IMR-90 (cell line): ENCODE results near the gene FSD1. TPM values are rescaled to one million over a fixed set of nuclear protein-coding genes. Genes with fewer than 3 reads are reported as not detected.

ENCODE experiments used
- ATAC-seq: fragments of 200-7000 bp; cut with Tn5 transposase; 2 replicates; pipeline ENCODE4 v1.9.1; 2020; ENCODE audit warnings: low read depth, mild to moderate bottlenecking, moderate library complexity
- BruUV-seq: library from RNA; stranded (reverse); fragments of 400-500 nt; replicated peaks from 2 replicates; lab custom pipeline; 2021; lab: Mats Ljungman, UMichigan
- CTCF ChIA-PET: fragments of 300-600 bp; formaldehyde crosslinking; extraction: SDS; loops from one replicate; lab custom pipeline; 2021; ENCODE audit warnings: antibody characterized with exemption; lab: Yijun Ruan, JAX
- POLR2A ChIA-PET: fragments of 300-600 bp; sonication (Branson Sonifier 250); formaldehyde crosslinking; loops from one replicate; lab custom pipeline; 2022; ENCODE audit warnings: antibody characterized with exemption; ENCODE audit not compliant: unreplicated experiment; lab: Charles Lee
- DNase-seq: peaks from one replicate; pipeline ENCODE4 v3.0.0; 2013
- H2AFZ ChIP-seq: replicated peaks from 2 replicates; pipeline ENCODE3; 2013; ENCODE audit warnings: low read length, mild to moderate bottlenecking; ENCODE audit not compliant: poor library complexity
- H2AK5ac ChIP-seq: 2 replicates; pipeline ENCODE4 v1.6.1; 2013; ENCODE audit warnings: low read depth, low read length, inconsistent platforms
- H2AK9ac ChIP-seq: replicated peaks from 2 replicates; pipeline ENCODE3; 2013; ENCODE audit warnings: mild to moderate bottlenecking, low read depth, low read length, moderate library complexity; ENCODE audit not compliant: poor library complexity
- H2BK120ac ChIP-seq: 2 replicates; pipeline ENCODE4 v1.6.1; 2013; ENCODE audit warnings: low read depth, low read length, inconsistent platforms
- H2BK15ac ChIP-seq: 3 replicates; pipeline ENCODE4 v1.6.1; 2013; ENCODE audit warnings: low read depth, low read length, inconsistent platforms
- H2BK20ac ChIP-seq: 2 replicates; pipeline ENCODE4 v1.6.1; 2013; ENCODE audit warnings: low read depth, mild to moderate bottlenecking, inconsistent platforms, low read length, moderate library complexity
- H2BK5ac ChIP-seq: 2 replicates; pipeline ENCODE4 v1.6.1; 2013; ENCODE audit warnings: mild to moderate bottlenecking, low read depth, low read length, inconsistent platforms; ENCODE audit not compliant: poor library complexity, severe bottlenecking
- H3K14ac ChIP-seq: replicated peaks from 2 replicates; pipeline ENCODE4 v1.6.1; 2013; ENCODE audit warnings: low read depth, low read length, inconsistent platforms
- H3K18ac ChIP-seq: 2 replicates; pipeline ENCODE4 v1.6.1; 2013; ENCODE audit warnings: low read depth, low read length, control low read depth
- H3K23ac ChIP-seq: 2 replicates; pipeline ENCODE4 v1.6.1; 2013; ENCODE audit warnings: low read depth, low read length, inconsistent platforms
- H3K27ac ChIP-seq: 2 replicates; pipeline ENCODE4 v1.5.1; 2013; ENCODE audit warnings: mild to moderate bottlenecking, control low read depth, low read length; ENCODE audit not compliant: insufficient read depth
- H3K27me3 ChIP-seq: 2 replicates; pipeline ENCODE4 v1.6.1; 2013; ENCODE audit warnings: low read length; ENCODE audit not compliant: control insufficient read depth, insufficient read depth
- H3K36me3 ChIP-seq: 2 replicates; pipeline ENCODE4 v1.6.1; 2013; ENCODE audit warnings: low read length, mixed read lengths; ENCODE audit not compliant: control insufficient read depth, insufficient read depth
- H3K4ac ChIP-seq: 2 replicates; pipeline ENCODE4 v1.6.1; 2013; ENCODE audit warnings: low read depth, low read length, inconsistent platforms
- H3K4me1 ChIP-seq: 2 replicates; pipeline ENCODE4 v1.6.1; 2013; ENCODE audit warnings: low read length, mixed read lengths; ENCODE audit not compliant: control insufficient read depth, insufficient read depth
- H3K4me2 ChIP-seq: 2 replicates; pipeline ENCODE4 v1.6.1; 2013; ENCODE audit warnings: low read depth, mild to moderate bottlenecking, control low read depth, low read length, moderate library complexity
- H3K4me3 ChIP-seq: 2 replicates; pipeline ENCODE4 v1.5.1; 2013; ENCODE audit warnings: low read depth, mild to moderate bottlenecking, control low read depth, low read length, moderate library complexity; ENCODE audit not compliant: insufficient read depth
- H3K56ac ChIP-seq: 2 replicates; pipeline ENCODE4 v1.6.1; 2013; ENCODE audit warnings: low read length, inconsistent platforms; ENCODE audit not compliant: insufficient read depth; ENCODE audit errors: extremely low read depth
- H3K79me1 ChIP-seq, 2 experiments: 2 replicates each; pipeline ENCODE4 v1.6.1; 2013; ENCODE audit warnings: low read length in 2 of 2, inconsistent platforms in 1 of 2, low read depth in 1 of 2
- H3K9ac ChIP-seq: 2 replicates; pipeline ENCODE4 v1.6.1; 2013; ENCODE audit warnings: low read depth, low read length, control low read depth
- H3K9me1 ChIP-seq: 2 replicates; pipeline ENCODE4 v1.6.1; 2013; ENCODE audit warnings: low read length, inconsistent platforms; ENCODE audit not compliant: insufficient read depth
- H3K9me3 ChIP-seq: 2 replicates; pipeline ENCODE4 v1.6.1; 2013; ENCODE audit warnings: low read length; ENCODE audit not compliant: control insufficient read depth, insufficient read depth
- H4K20me1 ChIP-seq: 2 replicates; pipeline ENCODE4 v1.6.1; 2013; ENCODE audit warnings: low read length, inconsistent platforms; ENCODE audit not compliant: insufficient read depth
- H4K5ac ChIP-seq: 2 replicates; pipeline ENCODE4 v1.6.1; 2013; ENCODE audit warnings: mild to moderate bottlenecking, low read depth, low read length, control low read depth
- H4K8ac ChIP-seq, 2 experiments: 2 replicates each; pipeline ENCODE4 v1.6.1; 2013; ENCODE audit warnings: low read depth in 2 of 2, low read length in 2 of 2, control low read depth in 1 of 2, inconsistent platforms in 1 of 2
- H4K91ac ChIP-seq: 2 replicates; pipeline ENCODE4 v1.6.1; 2013; ENCODE audit warnings: low read depth, low read length, inconsistent platforms; ENCODE audit not compliant: insufficient read depth
- MAFK ChIP-seq: IDR thresholded peaks from 2 replicates; pipeline ENCODE4 v1.6.1; 2012; ENCODE audit warnings: low read depth, low read length, improper control_type of control experiment
- MAZ ChIP-seq: IDR thresholded peaks from 2 replicates; pipeline ENCODE4 v1.6.1; 2012; ENCODE audit warnings: low read depth, mild to moderate bottlenecking, low read length, improper control_type of control experiment, moderate library complexity, borderline replicate concordance
- POLR2A ChIP-seq: IDR thresholded peaks from 2 replicates; pipeline ENCODE4 v1.6.1; 2012; ENCODE audit warnings: mild to moderate bottlenecking, low read depth, low read length
- RCOR1 ChIP-seq: IDR thresholded peaks from 2 replicates; pipeline ENCODE4 v1.6.1; 2012; ENCODE audit warnings: mild to moderate bottlenecking, low read length, improper control_type of control experiment; ENCODE audit not compliant: insufficient replicate concordance
- WGBS, 2 experiments: methylation state at CpG; one replicate each; pipeline versions ENCODE4 v1.1.5 to v1.1.7; 2013; ENCODE audit warnings: missing lambda C conversion rate in 2 of 2; ENCODE audit not compliant: insufficient read length in 1 of 2; ENCODE audit errors: extremely low coverage in 2 of 2; 5-methylcytosine and 5-hydroxymethylcytosine counted together
- dilution Hi-C: fragments of 300-500 bp; cut with HindIII; formaldehyde crosslinking; loops from one replicate; pipeline ENCODE4 v1.14.3; 2018; ENCODE audit warnings: low sequenced_read_pairs; ENCODE audit not compliant: unreplicated experiment
- in situ Hi-C: fragments of 300-500 bp; cut with MboI; formaldehyde crosslinking; loops from 3 replicates; pipeline ENCODE4 v1.14.3; 2019; ENCODE audit warnings: low sequenced_read_pairs, inconsistent platforms, mixed read lengths
- intact Hi-C: fragments of 100-400 bp; cut with micrococcal nuclease; formaldehyde crosslinking; loops from 2 replicates; pipeline ENCODE4 v1.10.0; 2022
- polyA plus RNA-seq, 3 experiments: library from polyadenylated mRNA; depleted of rRNA; stranded (reverse); fragments of >200 nt; gene quantifications; 2 replicates each; pipeline ENCODE4 v1.2.3, GENCODE V29; 2012; ENCODE audit warnings: low replicate concordance in 1 of 3
- total RNA-seq: library from RNA; depleted of rRNA; stranded (reverse); fragments of >200 nt; gene quantifications from 2 replicates; pipeline ENCODE4 v1.2.3, GENCODE V29; 2012; rRNA removed
- TF ChIP-seq, protein P1 (sequence below): fragments of 150-350 bp; IDR thresholded peaks from 2 replicates; pipeline ENCODE4 v1.6.1; 2017; ENCODE audit warnings: mild to moderate bottlenecking, antibody characterized with exemption, low read length, low read depth
- TF ChIP-seq, protein P2 (sequence below): fragments of 150-350 bp; IDR thresholded peaks from 2 replicates; pipeline ENCODE4 v1.6.1; 2016; ENCODE audit warnings: low read depth, mild to moderate bottlenecking, low read length, moderate library complexity, borderline replicate concordance

FSD1 gene
- total and polyA plus RNA-seq, 2 of the 4 experiments (the other 2 are of a cell fraction) = 17.4 to 24.4 TPM

DNA sequence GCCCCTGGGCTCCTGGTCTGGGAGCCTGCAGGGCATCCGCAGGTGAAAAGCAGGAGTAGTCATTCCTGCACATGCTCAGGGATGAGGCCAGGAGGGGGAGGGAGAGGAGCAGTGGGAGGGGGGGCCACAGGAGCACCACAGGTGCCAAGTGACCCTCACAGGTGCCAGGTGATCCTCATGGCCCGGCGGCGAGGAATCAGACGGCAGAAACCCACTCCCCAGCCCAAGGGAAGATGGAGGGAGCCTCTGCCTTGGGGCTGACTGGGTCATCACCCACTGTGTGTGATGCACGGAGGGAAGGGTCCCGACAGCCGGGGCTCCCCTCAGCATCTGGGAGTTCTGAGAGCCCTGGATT, 68.6 kb downstream of the FSD1 start:
- Histone ChIP-seq H2BK5ac (peak overlapping the region; percentile 94), H3K4ac (peak overlapping the region; percentile 97), H2BK120ac (peak overlapping the region; percentile 91; the same call in 1 of the 2 replicates), H3K4me3 (no peak overlapping the region), H3K14ac (peak overlapping the region; percentile 74; the same call in 1 of the 2 replicates), H3K9me1 (peaks cover 42% of the 10 kb centered on the region), H3K4me2 (no peak overlapping the region), H3K4me1 (peaks cover 63% of the 10 kb centered on the region), H4K91ac (peak overlapping the region; percentile 20; the same call in 1 of the 2 replicates), H4K8ac (peak overlapping the region; percentile 82 to 95; a peak in 2 of 4 replicates), H3K27ac (peak overlapping the region; percentile 90), H3K56ac (no peak overlapping the region; the same call in 1 of the 2 replicates), H3K9me3 (no peaks in the 10 kb centered on the region), H3K36me3 (peaks cover 5% of the 10 kb centered on the region), H3K23ac (peak overlapping the region; percentile 77), H3K27me3 (no peaks in the 10 kb centered on the region), H2AK9ac (peak overlapping the region; percentile 92), H3K9ac (peak overlapping the region; percentile 64), H3K79me1 (peaks cover 13 to 98% of the 10 kb centered on the region in 2 experiments; a peak in 3 of 4 replicates), H3K18ac (no peak overlapping the region), H2BK15ac (no peak overlapping the region), H2BK20ac (no peak overlapping the region), H4K5ac (no peak overlapping the region), H2AFZ (no peak overlapping the region), H2AK5ac (peak overlapping the region; percentile 73; the same call in 1 of the 2 replicates), H4K20me1 (peaks cover 68% of the 10 kb centered on the region)
- dilution Hi-C loops = no loop called here
- BruUV-seq = no TSS peak
- DNase-seq (no peak), ATAC-seq (no peak)
- in situ Hi-C loops = no loop called here
- TF ChIP-seq RCOR1 (no peak), MAZ (no peak), POLR2A (no peak), MAFK (no peak)
- TF ChIP-seq, protein P1, sequence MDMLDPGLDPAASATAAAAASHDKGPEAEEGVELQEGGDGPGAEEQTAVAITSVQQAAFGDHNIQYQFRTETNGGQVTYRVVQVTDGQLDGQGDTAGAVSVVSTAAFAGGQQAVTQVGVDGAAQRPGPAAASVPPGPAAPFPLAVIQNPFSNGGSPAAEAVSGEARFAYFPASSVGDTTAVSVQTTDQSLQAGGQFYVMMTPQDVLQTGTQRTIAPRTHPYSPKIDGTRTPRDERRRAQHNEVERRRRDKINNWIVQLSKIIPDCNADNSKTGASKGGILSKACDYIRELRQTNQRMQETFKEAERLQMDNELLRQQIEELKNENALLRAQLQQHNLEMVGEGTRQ = no peak
- TF ChIP-seq, protein P2, sequence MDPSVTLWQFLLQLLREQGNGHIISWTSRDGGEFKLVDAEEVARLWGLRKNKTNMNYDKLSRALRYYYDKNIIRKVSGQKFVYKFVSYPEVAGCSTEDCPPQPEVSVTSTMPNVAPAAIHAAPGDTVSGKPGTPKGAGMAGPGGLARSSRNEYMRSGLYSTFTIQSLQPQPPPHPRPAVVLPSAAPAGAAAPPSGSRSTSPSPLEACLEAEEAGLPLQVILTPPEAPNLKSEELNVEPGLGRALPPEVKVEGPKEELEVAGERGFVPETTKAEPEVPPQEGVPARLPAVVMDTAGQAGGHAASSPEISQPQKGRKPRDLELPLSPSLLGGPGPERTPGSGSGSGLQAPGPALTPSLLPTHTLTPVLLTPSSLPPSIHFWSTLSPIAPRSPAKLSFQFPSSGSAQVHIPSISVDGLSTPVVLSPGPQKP = no peak
- no CpG with 5 or more reads among the region's 8 CpGs for WGBS, 2 experiments
- ChIA-PET POLR2A (no interaction called here), CTCF (no interaction called here)
- intact Hi-C loops = no loop called here

Other genes with a start within 250 kb of the FSD1 start
- 3.2 and 4.2 TPM in 2 replicates for gene ZBTB7A, start 237.7 kb upstream of the FSD1 start, total RNA-seq
- gene ZBTB7A, start 237.7 kb upstream of the FSD1 start, polyA plus RNA-seq (2012; rRNA removed) = 10.3 and 14.7 TPM in 2 replicates
- 107 and 115 TPM in 2 replicates for gene MAP2K2, start 180.5 kb upstream of the FSD1 start, total RNA-seq
- gene MAP2K2, start 180.5 kb upstream of the FSD1 start, polyA plus RNA-seq (2012; rRNA removed) = 151 and 196 TPM in 2 replicates
- not detected in 2 replicates for gene CREB3L3, start 151.0 kb upstream of the FSD1 start, total RNA-seq
- gene CREB3L3, start 151.0 kb upstream of the FSD1 start, polyA plus RNA-seq (2012; rRNA removed) = not detected in 2 replicates
- 3.9 and 6.1 TPM in 2 replicates for gene SIRT6, start 122.0 kb upstream of the FSD1 start, total RNA-seq
- gene SIRT6, start 122.0 kb upstream of the FSD1 start, polyA plus RNA-seq (2012; rRNA removed) = 25.3 and 31.6 TPM in 2 replicates
- gene ANKRD24, start 121.9 kb upstream of the FSD1 start, total RNA-seq = 0.18 and 0.28 TPM in 2 replicates
- gene ANKRD24, start 121.9 kb upstream of the FSD1 start, polyA plus RNA-seq (2012; rRNA removed) = 0.21 and 0.29 TPM in 2 replicates
- 0.28 and 0.36 TPM in 2 replicates for gene EBI3, start 75.1 kb upstream of the FSD1 start, total RNA-seq
- 2.7 and 3.0 TPM in 2 replicates for gene EBI3, start 75.1 kb upstream of the FSD1 start, polyA plus RNA-seq (2012; rRNA removed)
- 15.6 and 20.3 TPM in 2 replicates for gene YJU2, start 57.5 kb upstream of the FSD1 start, total RNA-seq
- gene YJU2, start 57.5 kb upstream of the FSD1 start, polyA plus RNA-seq (2012; rRNA removed) = 18.8 and 18.9 TPM in 2 replicates
- not detected in 2 replicates for gene SHD, start 25.3 kb upstream of the FSD1 start, total RNA-seq
- gene SHD, start 25.3 kb upstream of the FSD1 start, polyA plus RNA-seq (2012; rRNA removed) = not detected in 2 replicates
- not detected in 2 replicates for gene TMIGD2, start 2.2 kb upstream of the FSD1 start, total RNA-seq
- not detected in 2 replicates for gene TMIGD2, start 2.2 kb upstream of the FSD1 start, polyA plus RNA-seq (2012; rRNA removed)
- gene STAP2, start 34.2 kb downstream of the FSD1 start, total RNA-seq = 1.3 and 1.4 TPM in 2 replicates
- gene STAP2, start 34.2 kb downstream of the FSD1 start, polyA plus RNA-seq (2012; rRNA removed) = 3.2 and 3.4 TPM in 2 replicates
- gene MPND, start 39.0 kb downstream of the FSD1 start, total RNA-seq = 2.3 and 3.3 TPM in 2 replicates
- 8.1 and 9.8 TPM in 2 replicates for gene MPND, start 39.0 kb downstream of the FSD1 start, polyA plus RNA-seq (2012; rRNA removed)
- gene SH3GL1, start 95.9 kb downstream of the FSD1 start, total RNA-seq = 28.1 and 32.2 TPM in 2 replicates
- 138 and 161 TPM in 2 replicates for gene SH3GL1, start 95.9 kb downstream of the FSD1 start, polyA plus RNA-seq (2012; rRNA removed)
- gene CHAF1A, start 98.0 kb downstream of the FSD1 start, total RNA-seq = 11.4 and 12.4 TPM in 2 replicates
- gene CHAF1A, start 98.0 kb downstream of the FSD1 start, polyA plus RNA-seq (2012; rRNA removed) = 22.9 and 26.7 TPM in 2 replicates
- gene UBXN6, start 153.2 kb downstream of the FSD1 start, total RNA-seq = 74.2 and 84.2 TPM in 2 replicates
- gene UBXN6, start 153.2 kb downstream of the FSD1 start, polyA plus RNA-seq (2012; rRNA removed) = 86.5 and 98.3 TPM in 2 replicates
- gene HDGFL2, start 167.7 kb downstream of the FSD1 start, total RNA-seq = 35.8 and 45.5 TPM in 2 replicates
- 48.5 and 53.0 TPM in 2 replicates for gene HDGFL2, start 167.7 kb downstream of the FSD1 start, polyA plus RNA-seq (2012; rRNA removed)
- gene PLIN4, start 213.9 kb downstream of the FSD1 start, total RNA-seq = under 0.01 TPM in 2 replicates
- 0.07 and 0.09 TPM in 2 replicates for gene PLIN4, start 213.9 kb downstream of the FSD1 start, polyA plus RNA-seq (2012; rRNA removed)
- gene PLIN5, start 230.6 kb downstream of the FSD1 start, total RNA-seq = not detected in 2 replicates
- gene PLIN5, start 230.6 kb downstream of the FSD1 start, polyA plus RNA-seq (2012; rRNA removed) = not detected in 2 replicates
- gene LRG1, start 235.4 kb downstream of the FSD1 start, total RNA-seq = not detected in 2 replicates
- gene LRG1, start 235.4 kb downstream of the FSD1 start, polyA plus RNA-seq (2012; rRNA removed) = 0.03 TPM in 1 of 2 replicates, not detected in the other